GM21619 (cell line): Measurements from ENCODE around the gene ARX.

ENCODE experiments used
- ATAC-seq: cut with Tn5 transposase; IDR thresholded peaks from one replicate; pipeline ENCODE4 v1.9.1; 2021; ENCODE audit not compliant: unreplicated experiment

The ARX gene

GRCh38 chrX:25015486-25016360 lies at the start of gene ARX:
ARX (minus strand) TSS chrX:25015965; CDS start chrX:25015737, 228 bp downstream.
- ATAC-seq = peak; percentile 47

GRCh38 chrX:25059273-25059672 lies 43.5 kb upstream of the ARX start:
- ATAC-seq = no peak

GRCh38 chrX:25052798-25053534 lies 37.2 kb upstream of the ARX start:
- ATAC-seq = no peak

GRCh38 chrX:25049971-25050370 lies 34.2 kb upstream of the ARX start:
- ATAC-seq = no peak

- ATAC-seq = no peak
Observed at GRCh38 chrX:25049357-25049756, 33.6 kb upstream of the ARX start.

- ATAC-seq = no peak
Observed at GRCh38 chrX:25048178-25048577, 32.4 kb upstream of the ARX start.

- no peak for ATAC-seq
Observed at GRCh38 chrX:25043192-25043591, 27.4 kb upstream of the ARX start.

GRCh38 chrX:25039036-25039435 lies 23.3 kb upstream of the ARX start:
- no peak for ATAC-seq

GRCh38 chrX:25034889-25035288 lies 19.1 kb upstream of the ARX start:
- no peak for ATAC-seq

GRCh38 chrX:25029288-25029825 lies 13.6 kb upstream of the ARX start:
- no peak for ATAC-seq

- no peak for ATAC-seq
Observed at GRCh38 chrX:25028726-25029125, 13.0 kb upstream of the ARX start.

GRCh38 chrX:25026576-25026975 lies 10.8 kb upstream of the ARX start:
- ATAC-seq = no peak

- ATAC-seq = no peak
Observed at GRCh38 chrX:25025615-25026014, 9.8 kb upstream of the ARX start.

- ATAC-seq = no peak
Observed at GRCh38 chrX:25023908-25024307, 8.1 kb upstream of the ARX start.

- no peak for ATAC-seq
Observed at GRCh38 chrX:25022499-25023325, 6.9 kb upstream of the ARX start.

- ATAC-seq = no peak
Observed at GRCh38 chrX:25020905-25021449, 5.2 kb upstream of the ARX start.

- no peak for ATAC-seq
Observed at GRCh38 chrX:25020391-25020904, 4.7 kb upstream of the ARX start.

- ATAC-seq = no peak
Observed at GRCh38 chrX:25019707-25020390, 4.1 kb upstream of the ARX start.

GRCh38 chrX:25018682-25019081 lies 2.9 kb upstream of the ARX start:
- ATAC-seq = no peak

- no peak for ATAC-seq
Observed at GRCh38 chrX:25017667-25018247, 2.0 kb upstream of the ARX start.
